ENCODE measurements around the gene UNC5A. TPM values are rescaled to one million over a fixed set of nuclear protein-coding genes. Genes with fewer than 3 reads are reported as not detected.

UNC5A gene
- total and polyA plus RNA-seq, 2 of the 8 experiments (the other 6 are each of a cell fraction or from before 2014, with no cell fraction given): 4.0 to 7.6 TPM

GRCh38 chr5:176779537-176779936 lies 30.8 kb upstream of the UNC5A start (continued):
- TF ChIP-seq, protein P1, sequence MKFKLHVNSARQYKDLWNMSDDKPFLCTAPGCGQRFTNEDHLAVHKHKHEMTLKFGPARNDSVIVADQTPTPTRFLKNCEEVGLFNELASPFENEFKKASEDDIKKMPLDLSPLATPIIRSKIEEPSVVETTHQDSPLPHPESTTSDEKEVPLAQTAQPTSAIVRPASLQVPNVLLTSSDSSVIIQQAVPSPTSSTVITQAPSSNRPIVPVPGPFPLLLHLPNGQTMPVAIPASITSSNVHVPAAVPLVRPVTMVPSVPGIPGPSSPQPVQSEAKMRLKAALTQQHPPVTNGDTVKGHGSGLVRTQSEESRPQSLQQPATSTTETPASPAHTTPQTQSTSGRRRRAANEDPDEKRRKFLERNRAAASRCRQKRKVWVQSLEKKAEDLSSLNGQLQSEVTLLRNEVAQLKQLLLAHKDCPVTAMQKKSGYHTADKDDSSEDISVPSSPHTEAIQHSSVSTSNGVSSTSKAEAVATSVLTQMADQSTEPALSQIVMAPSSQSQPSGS (IDR thresholded peaks at IDR 0.05; ENCODE audit: low read length): no peak
- TF ChIP-seq KDM1A (IDR thresholded peaks at IDR 0.05; ENCODE audit: borderline replicate concordance, low read length): no peak

All from H1 (cell line).